Sigmoid colon (tissue), 4 donors: ENCODE data around the gene STPG1.

Experiments used
- EP300 ChIP-seq, 4 donors: sonication (generic); formaldehyde crosslinking; IDR thresholded peaks; one replicate each; pipeline ENCODE4 v1.6.1; 2017; ENCODE audit warnings: antibody characterized with exemption in 4 of 4
- POLR2A ChIP-seq, 2 donors: fragments of 450-650 bp; IDR thresholded peaks; one replicate each; pipeline ENCODE4 v1.6.1; 2016; ENCODE audit warnings: antibody characterized with exemption in 2 of 2, mild to moderate bottlenecking in 2 of 2, moderate library complexity in 2 of 2
- POLR2AphosphoS5 ChIP-seq, 4 donors: sonication (generic); formaldehyde crosslinking; IDR thresholded peaks; one replicate each; pipeline ENCODE4 v1.6.1; 2017; ENCODE audit warnings: antibody characterized with exemption in 4 of 4
- TF ChIP-seq, protein P1 (sequence below), 4 experiments: fragments of 450-650 bp in 3 of 4; fragments of 200-600 bp in 1 of 4; IDR thresholded peaks; one replicate each; pipeline ENCODE4 v1.5.1; 2016 to 2019; ENCODE audit warnings: antibody characterized with exemption in 4 of 4, mild to moderate bottlenecking in 3 of 4, moderate library complexity in 2 of 4

DNA sequence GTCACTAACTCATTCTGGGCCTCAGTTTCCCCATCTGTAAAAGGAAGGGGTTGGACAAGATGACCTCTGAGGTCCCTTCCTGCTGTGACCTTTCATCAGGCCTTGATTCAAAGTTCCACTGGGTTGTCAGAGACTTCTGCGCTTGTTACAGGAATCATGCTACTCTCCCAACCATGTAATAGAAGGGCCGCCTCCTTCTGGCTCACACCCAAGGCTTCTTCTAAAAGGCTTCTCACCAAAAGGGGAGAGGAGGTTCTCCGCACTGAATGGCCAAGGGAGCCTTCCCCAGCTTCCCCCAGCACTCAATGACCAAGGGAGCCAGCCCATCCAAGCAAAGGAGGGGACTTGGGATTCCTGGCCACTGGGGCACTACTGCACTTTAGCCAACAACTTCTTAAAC is 51.8 kb downstream of the STPG1 start:
- TF ChIP-seq, protein P1, sequence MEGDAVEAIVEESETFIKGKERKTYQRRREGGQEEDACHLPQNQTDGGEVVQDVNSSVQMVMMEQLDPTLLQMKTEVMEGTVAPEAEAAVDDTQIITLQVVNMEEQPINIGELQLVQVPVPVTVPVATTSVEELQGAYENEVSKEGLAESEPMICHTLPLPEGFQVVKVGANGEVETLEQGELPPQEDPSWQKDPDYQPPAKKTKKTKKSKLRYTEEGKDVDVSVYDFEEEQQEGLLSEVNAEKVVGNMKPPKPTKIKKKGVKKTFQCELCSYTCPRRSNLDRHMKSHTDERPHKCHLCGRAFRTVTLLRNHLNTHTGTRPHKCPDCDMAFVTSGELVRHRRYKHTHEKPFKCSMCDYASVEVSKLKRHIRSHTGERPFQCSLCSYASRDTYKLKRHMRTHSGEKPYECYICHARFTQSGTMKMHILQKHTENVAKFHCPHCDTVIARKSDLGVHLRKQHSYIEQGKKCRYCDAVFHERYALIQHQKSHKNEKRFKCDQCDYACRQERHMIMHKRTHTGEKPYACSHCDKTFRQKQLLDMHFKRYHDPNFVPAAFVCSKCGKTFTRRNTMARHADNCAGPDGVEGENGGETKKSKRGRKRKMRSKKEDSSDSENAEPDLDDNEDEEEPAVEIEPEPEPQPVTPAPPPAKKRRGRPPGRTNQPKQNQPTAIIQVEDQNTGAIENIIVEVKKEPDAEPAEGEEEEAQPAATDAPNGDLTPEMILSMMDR (IDR thresholded peaks at IDR 0.05), result no peak
- TF ChIP-seq POLR2A (IDR thresholded peaks at IDR 0.05), result no peak
- no peak for TF ChIP-seq EP300 (IDR thresholded peaks at IDR 0.05)
- TF ChIP-seq POLR2AphosphoS5 (IDR thresholded peaks at IDR 0.05), result no peak
